Parathyroid adenoma (tissue), 2 donors: ENCODE measurements around the gene TAF11.

ENCODE experiments used
- H2AFZ ChIP-seq: fragments of 300-600 bp; sonication (generic); one replicate; pipeline ENCODE4 v1.7.0; 2017; ENCODE audit warnings: antibody characterized with exemption, mild to moderate bottlenecking
- H3K27ac ChIP-seq: fragments of 300-600 bp; sonication (generic); one replicate; pipeline ENCODE4 v1.7.0; 2017
- H3K27me3 ChIP-seq: fragments of 300-600 bp; sonication (generic); one replicate; pipeline ENCODE4 v1.7.0; 2017; ENCODE audit warnings: low read length; ENCODE audit not compliant: control insufficient read depth, insufficient read depth
- H3K36me3 ChIP-seq: fragments of 300-600 bp; sonication (generic); one replicate; pipeline ENCODE4 v1.7.0; 2017; ENCODE audit warnings: low read length; ENCODE audit not compliant: control insufficient read depth, insufficient read depth
- H3K4me1 ChIP-seq: fragments of 300-600 bp; sonication (generic); one replicate; pipeline ENCODE4 v1.7.0; 2017; ENCODE audit warnings: control low read depth
- H3K4me2 ChIP-seq: fragments of 300-600 bp; sonication (generic); one replicate; pipeline ENCODE4 v1.7.0; 2017; ENCODE audit warnings: low read length
- H3K4me3 ChIP-seq: fragments of 300-600 bp; sonication (generic); one replicate; pipeline ENCODE4 v1.7.0; 2017; ENCODE audit warnings: low read depth, low read length
- H3K79me2 ChIP-seq: fragments of 300-600 bp; sonication (generic); one replicate; pipeline ENCODE4 v1.7.0; 2017; ENCODE audit warnings: control low read depth
- H3K9ac ChIP-seq: fragments of 300-600 bp; sonication (generic); one replicate; pipeline ENCODE4 v1.7.0; 2017; ENCODE audit warnings: mild to moderate bottlenecking
- H3K9me3 ChIP-seq: fragments of 300-600 bp; sonication (generic); one replicate; pipeline ENCODE4 v1.7.0; 2017; ENCODE audit warnings: low read length; ENCODE audit not compliant: control insufficient read depth
- TF ChIP-seq, protein P1 (sequence below): fragments of 300-600 bp; sonication (generic); IDR thresholded peaks from one replicate; pipeline ENCODE4 v1.7.0; 2017; ENCODE audit warnings: antibody characterized with exemption, mild to moderate bottlenecking
- donor health status: primary hyperparathyroidism.

Gene TAF11

DNA sequence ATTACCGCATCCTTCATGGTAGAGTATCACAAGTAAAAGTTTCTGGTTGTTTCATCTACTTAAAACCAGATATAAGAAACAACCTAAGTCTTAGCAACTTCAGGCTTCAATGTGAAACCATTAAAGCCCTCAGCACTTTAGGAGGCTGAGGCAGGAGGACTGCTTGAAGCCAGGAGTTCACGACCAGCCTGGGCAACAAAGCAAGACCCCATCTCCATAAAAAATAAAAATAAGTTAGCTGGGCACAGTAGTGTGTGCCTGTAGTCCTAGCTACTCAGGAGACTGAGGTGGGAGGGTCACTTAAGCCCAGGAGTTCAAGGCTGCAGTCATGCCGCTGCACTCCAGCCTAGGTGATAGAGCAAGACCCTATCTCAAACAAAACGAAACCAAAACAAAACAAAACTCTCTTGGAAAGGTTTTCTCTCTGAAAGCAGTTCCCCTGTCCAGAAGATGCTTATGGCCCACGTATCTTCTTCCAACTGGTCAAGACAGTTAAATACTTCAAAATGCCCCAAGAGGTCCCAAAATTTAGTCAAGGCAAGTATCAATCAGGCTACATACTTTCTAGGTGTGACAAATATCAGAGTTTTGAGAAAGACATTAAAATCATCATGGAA lies 9.9 kb downstream of the TAF11 start:
- H3K9ac ChIP-seq, result no peak overlapping the region
- TF ChIP-seq, protein P1, sequence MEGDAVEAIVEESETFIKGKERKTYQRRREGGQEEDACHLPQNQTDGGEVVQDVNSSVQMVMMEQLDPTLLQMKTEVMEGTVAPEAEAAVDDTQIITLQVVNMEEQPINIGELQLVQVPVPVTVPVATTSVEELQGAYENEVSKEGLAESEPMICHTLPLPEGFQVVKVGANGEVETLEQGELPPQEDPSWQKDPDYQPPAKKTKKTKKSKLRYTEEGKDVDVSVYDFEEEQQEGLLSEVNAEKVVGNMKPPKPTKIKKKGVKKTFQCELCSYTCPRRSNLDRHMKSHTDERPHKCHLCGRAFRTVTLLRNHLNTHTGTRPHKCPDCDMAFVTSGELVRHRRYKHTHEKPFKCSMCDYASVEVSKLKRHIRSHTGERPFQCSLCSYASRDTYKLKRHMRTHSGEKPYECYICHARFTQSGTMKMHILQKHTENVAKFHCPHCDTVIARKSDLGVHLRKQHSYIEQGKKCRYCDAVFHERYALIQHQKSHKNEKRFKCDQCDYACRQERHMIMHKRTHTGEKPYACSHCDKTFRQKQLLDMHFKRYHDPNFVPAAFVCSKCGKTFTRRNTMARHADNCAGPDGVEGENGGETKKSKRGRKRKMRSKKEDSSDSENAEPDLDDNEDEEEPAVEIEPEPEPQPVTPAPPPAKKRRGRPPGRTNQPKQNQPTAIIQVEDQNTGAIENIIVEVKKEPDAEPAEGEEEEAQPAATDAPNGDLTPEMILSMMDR, result no peak
- no peaks in the 10 kb centered on the region for H3K36me3 ChIP-seq
- no peak overlapping the region for H3K4me3 ChIP-seq
- H3K27me3 ChIP-seq, result no peaks in the 10 kb centered on the region
- H3K79me2 ChIP-seq, result no peaks in the 10 kb centered on the region
- H3K4me2 ChIP-seq, result no peak overlapping the region
- no peak overlapping the region for H2AFZ ChIP-seq
- H3K9me3 ChIP-seq, result no peaks in the 10 kb centered on the region
- no peak overlapping the region for H3K27ac ChIP-seq
- H3K4me1 ChIP-seq, result no peaks in the 10 kb centered on the region

DNA sequence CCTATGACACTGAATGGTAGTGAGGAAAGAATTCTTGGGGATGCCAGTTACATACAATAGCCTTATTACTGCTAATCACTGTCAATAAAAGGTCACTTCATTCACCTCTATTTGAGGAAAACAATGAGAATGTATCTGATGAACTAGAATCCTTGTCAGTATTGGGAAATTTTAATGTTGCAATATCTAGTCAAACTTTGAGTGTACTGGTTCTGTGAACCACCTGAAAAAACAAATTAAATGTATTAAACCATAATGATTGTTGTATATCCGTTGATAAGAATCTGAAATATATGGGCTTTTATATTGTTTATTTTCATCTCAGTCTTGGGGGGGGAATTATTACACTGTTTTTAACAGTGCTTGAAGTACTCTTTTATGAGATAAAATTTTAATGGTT lies 10.6 kb downstream of the TAF11 start:
- no peak overlapping the region for H3K4me3 ChIP-seq
- peaks cover 5% of the 10 kb centered on the region for H3K4me1 ChIP-seq
- no peak overlapping the region for H2AFZ ChIP-seq
- no peaks in the 10 kb centered on the region for H3K36me3 ChIP-seq
- no peak overlapping the region for H3K9ac ChIP-seq
- no peak overlapping the region for H3K4me2 ChIP-seq
- H3K79me2 ChIP-seq, result no peaks in the 10 kb centered on the region
- H3K9me3 ChIP-seq, result no peaks in the 10 kb centered on the region
- no peaks in the 10 kb centered on the region for H3K27me3 ChIP-seq
- TF ChIP-seq, protein P1, result no peak
- no peak overlapping the region for H3K27ac ChIP-seq

DNA sequence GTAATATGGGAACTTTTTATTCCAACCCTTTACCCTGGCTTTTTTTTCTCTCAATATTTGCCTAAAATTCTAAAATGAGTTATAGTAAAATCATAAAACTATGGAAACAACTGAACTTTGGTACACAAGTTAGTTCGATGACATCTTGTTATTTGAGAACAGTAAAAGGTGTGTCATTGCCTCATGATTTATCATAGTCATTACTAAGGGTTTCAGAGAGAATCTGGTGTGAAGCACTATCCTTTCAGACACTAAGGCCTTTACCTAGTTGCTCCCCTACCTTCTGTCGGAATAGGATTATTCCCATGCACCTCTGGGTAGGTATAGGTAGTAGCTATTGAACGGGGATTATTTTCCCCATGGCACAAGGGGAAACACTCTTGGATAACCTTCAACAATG lies 11.4 kb downstream of the TAF11 start:
- Histone ChIP-seq H3K9ac (no peak overlapping the region), H3K79me2 (no peaks in the 10 kb centered on the region), H3K9me3 (no peaks in the 10 kb centered on the region), H2AFZ (no peak overlapping the region), H3K27me3 (no peaks in the 10 kb centered on the region), H3K4me2 (no peak overlapping the region), H3K4me1 (peaks cover 10% of the 10 kb centered on the region), H3K4me3 (no peak overlapping the region), H3K27ac (no peak overlapping the region), H3K36me3 (no peaks in the 10 kb centered on the region)
- TF ChIP-seq, protein P1, result no peak

DNA sequence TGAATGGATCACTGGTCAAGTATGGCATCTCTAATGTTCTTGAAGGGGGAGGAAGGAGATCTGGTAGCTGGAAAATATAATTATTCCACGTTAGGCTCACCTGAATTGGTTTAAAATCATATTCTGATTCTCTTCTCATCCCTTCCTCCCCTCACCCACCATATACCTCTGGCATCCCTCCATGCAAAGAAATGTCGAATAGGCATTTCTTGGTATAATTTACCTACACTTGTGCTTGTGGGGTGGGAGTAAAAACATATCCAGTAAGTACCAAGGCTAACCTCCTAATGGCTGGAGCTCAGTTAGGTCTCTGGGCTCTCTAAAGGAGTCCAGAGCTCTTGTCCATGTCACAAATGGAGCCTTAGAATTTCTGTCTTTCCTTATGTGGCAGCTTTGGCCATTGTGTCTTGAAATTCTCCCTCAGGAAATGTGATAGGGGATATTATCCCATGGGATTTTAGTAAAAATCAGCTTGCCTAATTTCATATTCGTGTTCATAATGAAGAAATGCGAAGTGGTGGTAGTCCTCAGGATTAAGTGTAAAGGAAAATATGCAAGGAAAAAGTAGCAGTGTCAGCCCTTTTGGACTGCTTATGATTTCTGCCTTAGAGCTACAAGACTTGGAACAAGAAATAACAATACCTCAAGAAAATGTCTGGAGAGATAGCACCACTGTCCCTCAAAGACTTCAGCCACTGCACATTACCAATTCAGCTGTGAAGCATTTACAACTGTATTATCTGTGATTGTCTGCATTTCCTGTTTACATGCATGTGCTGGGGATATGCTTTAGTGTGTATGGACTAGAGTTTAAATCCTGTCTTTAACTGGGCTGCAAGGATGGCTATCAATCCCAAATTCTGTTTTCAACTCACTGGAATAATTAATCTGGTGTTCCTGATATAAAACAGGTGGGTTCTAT lies 12.3 kb downstream of the TAF11 start:
- Histone ChIP-seq H3K4me1 (peaks cover 15% of the 10 kb centered on the region), H3K4me3 (no peak overlapping the region), H3K36me3 (no peaks in the 10 kb centered on the region), H2AFZ (no peak overlapping the region), H3K27ac (no peak overlapping the region), H3K9me3 (no peaks in the 10 kb centered on the region), H3K4me2 (no peak overlapping the region), H3K9ac (no peak overlapping the region), H3K79me2 (no peaks in the 10 kb centered on the region), H3K27me3 (no peaks in the 10 kb centered on the region)
- TF ChIP-seq, protein P1, result no peak
